SK-N-SH treated with all-trans-retinoic acid at 6 μM for 48 hours (cell line): Measurements from ENCODE around the gene MC4R.

ENCODE experiments used
- ATAC-seq: fragments of 200-7000 bp; cut with Tn5 transposase; 3 replicates; pipeline ENCODE4 v1.9.1; 2020; ENCODE audit warnings: mild to moderate bottlenecking, moderate library complexity
- ARNTL ChIP-seq: fragments of 450-650 bp; formaldehyde crosslinking; IDR thresholded peaks from 2 replicates; pipeline ENCODE4 v1.5.0; 2020; ENCODE audit warnings: low read depth, mild to moderate bottlenecking, moderate library complexity, borderline replicate concordance
- BACH2 ChIP-seq: fragments of 250-450 bp; sonication (Bioruptor Pico); IDR thresholded peaks from 2 replicates; pipeline ENCODE4 v1.9.0; 2021; ENCODE audit warnings: mild to moderate bottlenecking, borderline replicate concordance
- CSDC2 ChIP-seq: fragments of 250-450 bp; sonication (Bioruptor Pico); IDR thresholded peaks from 2 replicates; pipeline ENCODE4 v1.5.0; 2020; ENCODE audit warnings: mild to moderate bottlenecking, moderate library complexity
- GLIS3 ChIP-seq: fragments of 250-450 bp; sonication (Bioruptor Pico); IDR thresholded peaks from 2 replicates; pipeline ENCODE4 v1.5.0; 2020; ENCODE audit warnings: mild to moderate bottlenecking, moderate library complexity
- ISL1 ChIP-seq: fragments of 250-450 bp; sonication (Bioruptor Pico); IDR thresholded peaks from 2 replicates; pipeline ENCODE4 v2.1.2; 2022; ENCODE audit warnings: mild to moderate bottlenecking, moderate library complexity
- OSR1 ChIP-seq: fragments of 250-450 bp; sonication (Bioruptor Pico); IDR thresholded peaks from 2 replicates; pipeline ENCODE4 v1.8.0; 2022; ENCODE audit warnings: moderate library complexity, mild to moderate bottlenecking, inconsistent platforms
- POU6F1 ChIP-seq: fragments of 250-450 bp; sonication (Bioruptor Pico); IDR thresholded peaks from 2 replicates; pipeline ENCODE4 v1.8.0; 2021; ENCODE audit warnings: low read depth, mild to moderate bottlenecking, moderate library complexity, borderline replicate concordance
- PPARA ChIP-seq: fragments of 250-450 bp; sonication (Bioruptor Pico); IDR thresholded peaks from 2 replicates; pipeline ENCODE4 v1.5.0; 2020; ENCODE audit warnings: mild to moderate bottlenecking, borderline replicate concordance
- RARB ChIP-seq: fragments of 250-450 bp; sonication (Bioruptor Pico); IDR thresholded peaks from 2 replicates; pipeline ENCODE4 v1.8.0; 2021; ENCODE audit warnings: mild to moderate bottlenecking, moderate library complexity
- SNAI2 ChIP-seq: fragments of 250-450 bp; sonication (Bioruptor Pico); IDR thresholded peaks from 2 replicates; pipeline ENCODE4 v1.5.0; 2020; ENCODE audit warnings: mild to moderate bottlenecking, moderate library complexity
- TCF4 ChIP-seq: fragments of 250-450 bp; sonication (Bioruptor Pico); IDR thresholded peaks from 2 replicates; pipeline ENCODE4 v1.8.0; 2021; ENCODE audit warnings: mild to moderate bottlenecking, moderate library complexity, borderline replicate concordance
- TSHZ2 ChIP-seq: fragments of 250-450 bp; sonication (Bioruptor Pico); IDR thresholded peaks from 2 replicates; pipeline ENCODE4 v1.5.0; 2020; ENCODE audit warnings: mild to moderate bottlenecking, moderate library complexity
- ZC3H10 ChIP-seq: fragments of 250-450 bp; sonication (Bioruptor Pico); IDR thresholded peaks from 2 replicates; pipeline ENCODE4 v1.5.1; 2021; ENCODE audit warnings: mild to moderate bottlenecking, moderate library complexity
- ZFP3 ChIP-seq: fragments of 250-450 bp; sonication (Bioruptor Pico); IDR thresholded peaks from 2 replicates; pipeline ENCODE4 v1.5.0; 2020; ENCODE audit warnings: mild to moderate bottlenecking, moderate library complexity
- ZFP30 ChIP-seq: fragments of 450-650 bp; formaldehyde crosslinking; IDR thresholded peaks from 2 replicates; pipeline ENCODE4 v1.5.0; 2022; ENCODE audit warnings: mild to moderate bottlenecking, moderate library complexity
- ZNF70 ChIP-seq: fragments of 450-650 bp; formaldehyde crosslinking; IDR thresholded peaks from 2 replicates; pipeline ENCODE4 v1.5.0; 2020; ENCODE audit warnings: mild to moderate bottlenecking, moderate library complexity
- ZNF8 ChIP-seq: fragments of 450-650 bp; formaldehyde crosslinking; IDR thresholded peaks from 2 replicates; pipeline ENCODE4 v1.5.0; 2020; ENCODE audit warnings: mild to moderate bottlenecking, moderate library complexity
- TF ChIP-seq, protein P1 (sequence below): fragments of 250-450 bp; sonication (Bioruptor Pico); IDR thresholded peaks from 2 replicates; pipeline ENCODE4 v1.8.0; 2020; ENCODE audit warnings: mild to moderate bottlenecking, moderate library complexity, borderline replicate concordance
- TF ChIP-seq, protein P2 (sequence below): fragments of 250-450 bp; sonication (Bioruptor Pico); IDR thresholded peaks from 2 replicates; pipeline ENCODE4 v1.5.1; 2020; ENCODE audit warnings: low read depth, mild to moderate bottlenecking, moderate library complexity
- TF ChIP-seq, protein P3 (sequence below): fragments of 250-450 bp; sonication (Bioruptor Pico); IDR thresholded peaks from 2 replicates; pipeline ENCODE4 v1.5.1; 2021; ENCODE audit warnings: mild to moderate bottlenecking, moderate library complexity

The MC4R gene

DNA sequence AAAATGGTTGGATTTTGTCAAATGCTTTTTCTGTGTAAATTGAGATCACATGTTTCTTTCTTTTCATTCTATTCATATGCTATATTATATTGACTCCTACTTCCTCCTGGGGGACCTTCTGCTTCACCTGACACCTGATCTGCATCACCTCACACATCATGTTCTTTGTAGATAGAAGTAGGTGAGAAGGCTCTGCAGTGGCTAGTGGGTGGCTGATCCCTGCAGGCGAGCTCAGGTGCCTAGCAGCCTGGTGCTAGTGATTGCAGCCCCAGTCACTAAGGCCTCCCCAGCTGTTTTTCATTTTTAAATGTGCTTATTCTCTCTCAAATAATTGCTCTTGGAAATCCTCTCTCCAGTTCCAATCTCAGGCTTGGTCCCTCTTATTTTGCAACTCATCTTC lies 33.6 kb downstream of the MC4R start (continued):
- TF ChIP-seq TCF4 (CRISPR knock-in tag) (no peak), SNAI2 (no peak), ZNF8 (CRISPR knock-in tag) (no peak), ISL1 (CRISPR knock-in tag) (no peak), ARNTL (CRISPR knock-in tag) (no peak), ZC3H10 (CRISPR knock-in tag) (no peak), ZFP30 (no peak), RARB (CRISPR knock-in tag) (no peak)
- TF ChIP-seq, protein P1, sequence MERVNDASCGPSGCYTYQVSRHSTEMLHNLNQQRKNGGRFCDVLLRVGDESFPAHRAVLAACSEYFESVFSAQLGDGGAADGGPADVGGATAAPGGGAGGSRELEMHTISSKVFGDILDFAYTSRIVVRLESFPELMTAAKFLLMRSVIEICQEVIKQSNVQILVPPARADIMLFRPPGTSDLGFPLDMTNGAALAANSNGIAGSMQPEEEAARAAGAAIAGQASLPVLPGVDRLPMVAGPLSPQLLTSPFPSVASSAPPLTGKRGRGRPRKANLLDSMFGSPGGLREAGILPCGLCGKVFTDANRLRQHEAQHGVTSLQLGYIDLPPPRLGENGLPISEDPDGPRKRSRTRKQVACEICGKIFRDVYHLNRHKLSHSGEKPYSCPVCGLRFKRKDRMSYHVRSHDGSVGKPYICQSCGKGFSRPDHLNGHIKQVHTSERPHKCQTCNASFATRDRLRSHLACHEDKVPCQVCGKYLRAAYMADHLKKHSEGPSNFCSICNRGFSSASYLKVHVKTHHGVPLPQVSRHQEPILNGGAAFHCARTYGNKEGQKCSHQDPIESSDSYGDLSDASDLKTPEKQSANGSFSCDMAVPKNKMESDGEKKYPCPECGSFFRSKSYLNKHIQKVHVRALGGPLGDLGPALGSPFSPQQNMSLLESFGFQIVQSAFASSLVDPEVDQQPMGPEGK (CRISPR knock-in tag), result no peak

DNA sequence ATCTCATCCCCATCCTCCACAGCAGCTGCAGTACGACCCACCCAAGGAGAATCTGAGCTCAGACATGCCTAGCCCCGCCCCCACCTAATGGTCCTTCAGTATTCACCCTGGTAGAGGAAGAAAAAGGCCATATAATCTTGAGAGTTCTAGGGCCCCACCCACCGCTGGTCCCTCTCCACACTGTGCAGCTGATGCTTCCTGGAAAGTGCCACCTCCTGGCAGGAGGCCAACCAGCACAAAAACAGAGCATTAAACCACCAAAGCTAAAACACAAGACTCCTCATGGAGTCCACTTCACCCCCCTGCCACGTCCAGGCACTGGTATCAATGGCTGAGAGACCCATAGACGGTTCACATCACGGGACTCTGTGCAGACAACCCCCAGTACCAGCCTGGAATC lies 40.7 kb downstream of the MC4R start:
- no peak for TF ChIP-seq TSHZ2
- TF ChIP-seq ZNF70, result no peak
- TF ChIP-seq, protein P2, sequence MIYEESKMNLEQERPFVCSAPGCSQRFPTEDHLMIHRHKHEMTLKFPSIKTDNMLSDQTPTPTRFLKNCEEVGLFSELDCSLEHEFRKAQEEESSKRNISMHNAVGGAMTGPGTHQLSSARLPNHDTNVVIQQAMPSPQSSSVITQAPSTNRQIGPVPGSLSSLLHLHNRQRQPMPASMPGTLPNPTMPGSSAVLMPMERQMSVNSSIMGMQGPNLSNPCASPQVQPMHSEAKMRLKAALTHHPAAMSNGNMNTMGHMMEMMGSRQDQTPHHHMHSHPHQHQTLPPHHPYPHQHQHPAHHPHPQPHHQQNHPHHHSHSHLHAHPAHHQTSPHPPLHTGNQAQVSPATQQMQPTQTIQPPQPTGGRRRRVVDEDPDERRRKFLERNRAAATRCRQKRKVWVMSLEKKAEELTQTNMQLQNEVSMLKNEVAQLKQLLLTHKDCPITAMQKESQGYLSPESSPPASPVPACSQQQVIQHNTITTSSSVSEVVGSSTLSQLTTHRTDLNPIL (CRISPR knock-in tag), result no peak
- no peak for TF ChIP-seq BACH2 (CRISPR knock-in tag)
- no peak for TF ChIP-seq ZC3H10 (CRISPR knock-in tag)
- TF ChIP-seq ZNF8 (CRISPR knock-in tag), result no peak
- no peak for TF ChIP-seq ARNTL (CRISPR knock-in tag)
- no peak for TF ChIP-seq POU6F1
- TF ChIP-seq GLIS3 (CRISPR knock-in tag), result no peak
- no peak for TF ChIP-seq RARB (CRISPR knock-in tag)
- TF ChIP-seq, all 23 proteins: peak for 0

DNA sequence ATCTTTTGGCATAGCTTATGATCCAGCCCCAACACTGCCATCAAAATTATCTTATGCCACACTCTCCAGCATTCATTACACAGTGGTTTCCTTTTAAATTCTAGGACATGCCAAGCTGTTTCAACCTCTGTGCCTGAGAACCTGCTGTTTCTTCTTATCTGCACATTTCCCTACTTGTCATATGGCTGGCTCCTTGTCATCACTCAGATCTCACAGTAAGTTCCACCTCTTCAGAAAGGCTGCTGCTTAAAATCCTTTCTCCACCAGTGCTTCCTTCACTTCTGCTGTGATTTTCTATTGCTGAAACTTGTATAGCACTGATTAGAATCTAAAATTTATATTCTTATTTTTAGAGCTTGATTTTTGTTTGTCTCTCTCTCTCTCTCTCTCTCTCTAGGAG lies 43.4 kb downstream of the MC4R start:
- TF ChIP-seq ZC3H10 (CRISPR knock-in tag) (no peak), OSR1 (CRISPR knock-in tag) (no peak), TCF4 (CRISPR knock-in tag) (no peak), ZFP3 (CRISPR knock-in tag) (no peak), ZFP30 (no peak), CSDC2 (CRISPR knock-in tag) (no peak), PPARA (CRISPR knock-in tag) (no peak)
- TF ChIP-seq, protein P3, sequence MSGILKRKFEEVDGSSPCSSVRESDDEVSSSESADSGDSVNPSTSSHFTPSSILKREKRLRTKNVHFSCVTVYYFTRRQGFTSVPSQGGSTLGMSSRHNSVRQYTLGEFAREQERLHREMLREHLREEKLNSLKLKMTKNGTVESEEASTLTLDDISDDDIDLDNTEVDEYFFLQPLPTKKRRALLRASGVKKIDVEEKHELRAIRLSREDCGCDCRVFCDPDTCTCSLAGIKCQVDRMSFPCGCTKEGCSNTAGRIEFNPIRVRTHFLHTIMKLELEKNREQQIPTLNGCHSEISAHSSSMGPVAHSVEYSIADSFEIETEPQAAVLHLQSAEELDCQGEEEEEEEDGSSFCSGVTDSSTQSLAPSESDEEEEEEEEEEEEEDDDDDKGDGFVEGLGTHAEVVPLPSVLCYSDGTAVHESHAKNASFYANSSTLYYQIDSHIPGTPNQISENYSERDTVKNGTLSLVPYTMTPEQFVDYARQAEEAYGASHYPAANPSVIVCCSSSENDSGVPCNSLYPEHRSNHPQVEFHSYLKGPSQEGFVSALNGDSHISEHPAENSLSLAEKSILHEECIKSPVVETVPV (CRISPR knock-in tag), result no peak
- no peak for ATAC-seq

More for the DNA sequence above, 40.7 kb downstream of the MC4R start:
- no peak for ATAC-seq

DNA sequence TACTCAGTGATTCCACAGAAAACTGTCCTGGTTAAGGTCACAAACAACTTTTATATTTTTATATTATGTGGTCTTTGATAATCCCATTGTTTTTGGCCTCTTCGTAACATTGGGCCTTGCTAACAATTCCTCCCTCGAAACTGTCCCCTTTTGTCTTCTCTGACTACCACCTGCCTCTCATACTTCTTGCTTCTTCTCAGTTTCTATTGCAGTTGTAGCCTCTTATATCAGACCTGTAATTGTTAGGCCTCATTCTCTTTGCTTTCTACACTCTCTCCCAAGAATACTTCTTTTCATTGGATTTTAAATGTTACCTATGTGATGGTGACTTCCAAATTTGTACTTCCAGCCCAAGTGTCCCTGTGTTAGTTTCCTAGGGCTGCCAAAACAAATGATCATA lies 44.7 kb downstream of the MC4R start:
- ATAC-seq, result no peak
- TF ChIP-seq SNAI2 (no peak), ZFP30 (no peak), ARNTL (CRISPR knock-in tag) (no peak), CSDC2 (CRISPR knock-in tag) (no peak)
- TF ChIP-seq, protein P3 (CRISPR knock-in tag), result no peak
- TF ChIP-seq, protein P2 (CRISPR knock-in tag), result no peak
- TF ChIP-seq, protein P1 (CRISPR knock-in tag), result no peak
